Subcutaneous adipose tissue (tissue), 4 donors: ENCODE measurements around the gene PCSK2. TPM values are rescaled to one million over a fixed set of nuclear protein-coding genes. Genes with fewer than 3 reads are reported as not detected.

ENCODE experiments used
- total RNA-seq, 4 donors: library from RNA; depleted of rRNA; stranded (reverse); fragments of >200 nt; gene quantifications; one replicate each; pipeline ENCODE4 v1.1.0, GENCODE V29; 2016
- TF ChIP-seq, protein P1 (sequence below): fragments of 450-650 bp; IDR thresholded peaks from one replicate; pipeline ENCODE4 v1.5.1; 2016; ENCODE audit warnings: low read depth, mild to moderate bottlenecking, control low read depth, antibody characterized with exemption, moderate library complexity

Gene PCSK2
- total RNA-seq, 4 donors from 2014 or later: 0.19 TPM; not detected in 3

DNA sequence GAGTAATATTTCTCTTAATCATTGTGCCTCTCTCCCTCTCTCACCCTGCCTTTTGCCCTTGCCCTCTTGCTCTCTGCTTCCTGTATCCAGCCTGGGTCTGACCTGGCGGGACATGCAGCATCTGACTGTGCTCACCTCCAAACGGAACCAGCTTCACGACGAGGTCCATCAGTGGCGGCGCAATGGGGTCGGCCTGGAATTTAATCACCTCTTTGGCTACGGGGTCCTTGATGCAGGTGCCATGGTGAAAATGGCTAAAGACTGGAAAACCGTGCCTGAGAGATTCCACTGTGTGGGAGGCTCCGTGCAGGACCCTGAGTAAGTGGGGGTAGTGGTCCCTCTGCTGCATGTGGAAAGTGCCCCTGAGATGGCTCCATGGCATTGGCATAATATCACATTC, 238.4 kb downstream of the PCSK2 start:
- TF ChIP-seq, protein P1, sequence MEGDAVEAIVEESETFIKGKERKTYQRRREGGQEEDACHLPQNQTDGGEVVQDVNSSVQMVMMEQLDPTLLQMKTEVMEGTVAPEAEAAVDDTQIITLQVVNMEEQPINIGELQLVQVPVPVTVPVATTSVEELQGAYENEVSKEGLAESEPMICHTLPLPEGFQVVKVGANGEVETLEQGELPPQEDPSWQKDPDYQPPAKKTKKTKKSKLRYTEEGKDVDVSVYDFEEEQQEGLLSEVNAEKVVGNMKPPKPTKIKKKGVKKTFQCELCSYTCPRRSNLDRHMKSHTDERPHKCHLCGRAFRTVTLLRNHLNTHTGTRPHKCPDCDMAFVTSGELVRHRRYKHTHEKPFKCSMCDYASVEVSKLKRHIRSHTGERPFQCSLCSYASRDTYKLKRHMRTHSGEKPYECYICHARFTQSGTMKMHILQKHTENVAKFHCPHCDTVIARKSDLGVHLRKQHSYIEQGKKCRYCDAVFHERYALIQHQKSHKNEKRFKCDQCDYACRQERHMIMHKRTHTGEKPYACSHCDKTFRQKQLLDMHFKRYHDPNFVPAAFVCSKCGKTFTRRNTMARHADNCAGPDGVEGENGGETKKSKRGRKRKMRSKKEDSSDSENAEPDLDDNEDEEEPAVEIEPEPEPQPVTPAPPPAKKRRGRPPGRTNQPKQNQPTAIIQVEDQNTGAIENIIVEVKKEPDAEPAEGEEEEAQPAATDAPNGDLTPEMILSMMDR: no peak

DNA sequence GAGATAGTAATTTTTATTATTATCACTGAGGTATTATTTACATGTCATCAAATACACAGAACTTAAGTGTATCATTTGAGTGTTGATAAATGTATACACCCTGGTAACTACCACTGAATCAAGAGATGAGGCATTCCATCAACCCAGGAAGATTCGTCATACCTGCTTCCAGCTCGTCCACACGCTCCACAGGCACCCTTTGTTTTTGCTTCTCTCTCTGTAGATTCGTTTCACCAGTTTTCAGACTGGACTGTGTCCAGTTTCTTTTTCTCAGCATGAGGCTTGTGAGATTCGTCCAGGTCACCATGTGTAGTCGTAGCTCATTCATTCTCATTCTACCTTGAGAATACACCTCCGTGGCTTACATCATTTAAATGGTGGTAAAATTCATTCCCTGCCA, 239.8 kb downstream of the PCSK2 start:
- TF ChIP-seq, protein P1: no peak

DNA sequence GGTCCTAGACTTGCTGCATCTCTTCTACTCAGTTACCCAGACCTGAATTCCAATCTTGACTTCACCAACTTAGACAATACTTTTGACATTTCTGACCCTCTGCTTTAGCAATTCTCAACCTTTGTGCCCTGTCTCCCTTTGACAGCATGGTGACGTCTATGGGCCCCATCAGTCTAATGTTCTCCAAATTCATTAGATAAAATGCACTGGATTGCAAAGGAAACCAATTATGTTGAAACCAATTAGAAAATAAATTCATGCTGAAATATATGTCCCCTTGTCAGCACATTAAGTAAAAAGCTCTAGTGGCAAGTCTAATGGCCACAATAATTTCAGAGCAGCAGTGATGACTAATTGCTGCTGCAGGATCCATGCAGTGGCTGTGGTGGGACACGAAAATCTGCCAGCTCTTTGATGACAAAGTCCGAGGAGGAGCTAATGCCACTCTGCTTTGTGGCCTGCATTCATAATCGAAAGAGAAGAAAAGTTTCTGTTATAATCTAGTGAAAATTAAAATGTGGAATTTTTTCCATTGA, 240.3 kb downstream of the PCSK2 start:
- TF ChIP-seq, protein P1: no peak

DNA sequence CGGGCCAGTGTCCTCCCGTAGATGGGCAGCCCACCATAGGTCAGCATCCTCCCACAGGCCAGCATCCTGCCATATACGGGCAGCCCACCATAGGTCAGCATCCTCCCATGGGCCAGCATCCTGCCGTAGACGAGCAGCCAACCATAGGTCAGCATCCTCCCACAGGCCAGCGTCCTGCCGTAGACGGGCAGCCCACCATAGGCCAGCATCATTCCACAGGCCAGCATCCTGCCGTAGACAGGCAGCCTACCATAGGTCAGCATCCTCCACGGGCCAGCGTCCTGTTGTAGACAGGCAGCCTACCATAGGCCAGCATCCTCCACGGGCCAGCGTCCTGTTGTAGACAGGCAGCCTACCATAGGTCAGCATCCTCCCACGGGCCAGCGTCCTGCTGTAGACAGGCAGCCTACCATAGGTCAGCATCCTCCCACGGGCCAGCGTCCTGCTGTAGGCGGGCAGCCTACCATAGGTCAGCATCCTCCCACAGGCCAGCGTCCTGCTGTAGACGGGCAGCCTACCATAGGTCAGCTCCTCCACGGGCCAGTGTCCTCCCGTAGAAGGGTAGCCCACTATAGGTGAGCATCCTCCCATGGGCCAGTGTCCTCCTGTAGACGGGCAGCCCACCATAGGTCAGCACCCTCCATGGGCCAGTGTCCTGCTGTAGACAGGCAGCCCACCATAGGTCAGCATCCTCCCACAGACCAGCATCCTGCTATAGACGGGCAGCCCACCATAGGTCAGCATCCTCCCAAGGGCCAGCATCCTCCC, 241.4 kb downstream of the PCSK2 start:
- TF ChIP-seq, protein P1: no peak

DNA sequence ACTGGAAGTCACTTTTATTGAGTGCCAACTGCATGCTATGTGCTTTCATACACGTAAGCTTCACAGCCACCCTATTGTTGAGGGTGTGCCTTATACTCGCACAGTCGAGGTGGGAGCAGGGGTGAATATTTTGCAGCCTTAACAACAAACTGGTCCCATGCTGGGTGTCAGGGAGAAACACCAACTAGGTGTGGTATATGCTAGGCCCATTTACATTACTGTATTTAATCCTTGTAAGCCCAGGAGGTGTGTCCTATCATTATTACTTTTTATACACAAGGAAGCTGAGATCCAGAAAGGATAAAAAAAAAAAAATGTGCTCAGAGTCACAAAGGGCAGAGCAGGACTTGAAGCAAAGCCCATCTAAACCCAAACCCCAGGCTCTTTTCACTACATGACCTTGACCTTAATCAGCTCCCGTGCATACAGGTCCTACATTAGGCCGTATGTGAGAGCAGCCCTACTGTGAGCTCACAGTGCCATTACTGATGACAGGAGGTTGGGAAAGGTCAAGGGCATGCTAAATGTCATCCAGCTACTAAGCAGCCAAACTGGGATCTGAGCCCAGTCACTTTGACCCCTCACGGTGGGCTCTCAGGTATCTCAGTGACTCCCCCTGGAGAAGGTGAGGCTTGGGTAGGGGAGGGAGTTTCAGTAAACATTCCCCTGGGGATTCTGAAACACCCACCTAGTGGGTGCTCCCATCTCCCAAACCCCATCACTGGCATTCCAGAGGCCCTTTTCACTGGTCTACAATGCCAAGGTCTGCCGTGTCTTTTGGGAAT, 242.6 kb downstream of the PCSK2 start:
- TF ChIP-seq, protein P1: no peak

DNA sequence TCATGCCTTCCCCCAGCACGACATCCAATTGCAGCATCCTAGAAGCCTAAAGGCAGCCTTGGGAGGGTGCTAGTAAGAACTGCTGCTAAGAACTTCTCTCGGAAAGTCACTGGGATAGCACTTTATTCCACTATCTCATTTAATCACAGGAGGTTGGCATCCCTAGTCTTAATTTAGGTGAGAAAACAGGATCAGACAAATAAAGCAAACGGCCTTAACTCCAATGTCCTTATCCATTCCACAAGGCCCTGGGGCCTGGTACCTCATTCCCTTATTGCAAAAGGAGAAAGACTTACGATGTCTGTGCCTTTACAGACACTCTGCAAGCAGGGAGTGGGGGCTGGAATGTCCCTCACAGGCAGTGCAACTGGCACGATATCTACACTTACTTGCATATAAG, 243.7 kb downstream of the PCSK2 start:
- TF ChIP-seq, protein P1: no peak

DNA sequence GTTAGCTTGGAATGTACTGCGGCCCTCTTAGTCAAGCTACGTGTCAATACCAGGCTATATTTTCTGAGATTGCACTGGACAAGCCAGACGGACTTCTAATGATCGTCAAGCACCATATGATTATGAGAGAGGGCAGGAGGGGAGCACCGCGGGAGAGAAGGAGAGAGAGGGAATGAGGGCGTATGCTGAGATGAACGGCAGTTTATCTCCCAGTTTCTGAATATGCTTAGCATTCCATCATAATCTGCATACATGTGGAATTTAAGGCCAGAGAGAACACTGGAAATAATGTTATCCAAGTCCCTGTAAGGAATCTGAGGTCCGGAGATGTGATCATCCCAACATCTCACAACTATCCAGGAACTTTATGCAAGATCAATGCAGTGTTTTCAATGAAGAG, 244.1 kb downstream of the PCSK2 start:
- TF ChIP-seq, protein P1: no peak
